OCI-LY1 (cell line): ENCODE measurements around the gene ARHGEF33.
A peak's percentile ranks its signal among the peaks of the same experiment; 100 is the strongest.

Experiments
- EZH2 ChIP-seq: fragments of 200-600 bp; sonication (generic), shearing (Covaris generic); IDR thresholded peaks from 2 replicates; pipeline ENCODE4 v1.8.0; 2017; ENCODE audit warnings: borderline replicate concordance, mixed run types, mild to moderate bottlenecking, antibody characterized with exemption, low read length, moderate library complexity, mixed read lengths
- TF ChIP-seq, protein P1 (sequence below): fragments of 200-600 bp; sonication (generic), shearing (Covaris generic); IDR thresholded peaks from 2 replicates; pipeline ENCODE4 v1.5.1; 2017; ENCODE audit warnings: mild to moderate bottlenecking, antibody characterized with exemption, low read length, moderate library complexity, mixed read lengths

DNA sequence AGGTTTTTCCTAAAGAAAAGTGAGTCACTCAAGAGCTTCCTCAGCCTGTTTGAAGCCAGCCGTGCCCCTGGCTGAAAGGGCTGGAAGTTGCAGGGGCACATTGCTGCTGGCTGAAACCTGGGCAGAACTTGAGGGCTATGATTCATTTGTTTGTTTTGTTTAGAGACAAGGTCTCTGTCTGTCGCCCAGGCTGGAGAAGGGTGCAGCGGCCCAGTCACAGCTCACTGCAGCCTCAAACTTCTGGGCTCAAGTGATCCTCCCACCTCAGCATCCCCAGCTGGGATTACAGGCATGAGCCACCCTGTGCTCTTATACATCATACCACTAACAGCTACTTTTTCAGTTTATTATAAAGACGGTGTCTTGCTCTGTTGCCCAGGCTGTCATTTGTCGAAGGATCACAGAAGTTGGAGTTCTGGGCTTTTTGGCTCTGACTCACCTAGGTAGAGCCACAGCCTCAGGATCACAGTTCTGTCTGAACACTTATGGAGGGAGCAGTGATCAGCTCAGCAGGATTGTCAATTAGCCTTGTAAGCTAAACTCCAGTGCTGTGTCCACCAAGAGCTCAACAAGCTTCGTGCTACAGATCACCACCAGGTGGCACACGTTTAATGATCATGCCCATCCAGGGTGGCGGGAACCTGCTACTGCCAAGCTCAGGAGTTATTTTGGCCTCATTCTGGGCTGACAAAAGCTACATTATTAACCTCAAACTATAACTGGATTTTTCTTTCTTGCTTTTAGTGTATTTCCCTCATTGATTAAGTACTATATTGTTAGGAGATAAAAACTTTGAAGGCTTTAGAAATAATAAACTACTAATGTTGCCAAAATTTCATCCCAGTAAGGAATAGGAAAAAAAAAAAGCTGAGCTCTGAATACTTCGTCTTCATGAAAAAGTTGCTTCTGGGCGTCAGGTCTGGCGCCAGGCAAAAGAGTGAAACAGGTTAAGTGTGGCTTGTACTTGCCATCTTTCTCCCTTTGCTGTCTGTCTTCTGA lies 57.9 kb downstream of the ARHGEF33 start:
- no peak for TF ChIP-seq EZH2
- TF ChIP-seq, protein P1, sequence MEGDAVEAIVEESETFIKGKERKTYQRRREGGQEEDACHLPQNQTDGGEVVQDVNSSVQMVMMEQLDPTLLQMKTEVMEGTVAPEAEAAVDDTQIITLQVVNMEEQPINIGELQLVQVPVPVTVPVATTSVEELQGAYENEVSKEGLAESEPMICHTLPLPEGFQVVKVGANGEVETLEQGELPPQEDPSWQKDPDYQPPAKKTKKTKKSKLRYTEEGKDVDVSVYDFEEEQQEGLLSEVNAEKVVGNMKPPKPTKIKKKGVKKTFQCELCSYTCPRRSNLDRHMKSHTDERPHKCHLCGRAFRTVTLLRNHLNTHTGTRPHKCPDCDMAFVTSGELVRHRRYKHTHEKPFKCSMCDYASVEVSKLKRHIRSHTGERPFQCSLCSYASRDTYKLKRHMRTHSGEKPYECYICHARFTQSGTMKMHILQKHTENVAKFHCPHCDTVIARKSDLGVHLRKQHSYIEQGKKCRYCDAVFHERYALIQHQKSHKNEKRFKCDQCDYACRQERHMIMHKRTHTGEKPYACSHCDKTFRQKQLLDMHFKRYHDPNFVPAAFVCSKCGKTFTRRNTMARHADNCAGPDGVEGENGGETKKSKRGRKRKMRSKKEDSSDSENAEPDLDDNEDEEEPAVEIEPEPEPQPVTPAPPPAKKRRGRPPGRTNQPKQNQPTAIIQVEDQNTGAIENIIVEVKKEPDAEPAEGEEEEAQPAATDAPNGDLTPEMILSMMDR, result peak; percentile 80
